GM23338 (cell line): ENCODE data around the gene AOPEP. TPM values are rescaled to one million over a fixed set of nuclear protein-coding genes. Genes with fewer than 3 reads are reported as not detected.

Experiments
- ATAC-seq: fragments of 200-7000 bp; cut with Tn5 transposase; 3 replicates; pipeline ENCODE4 v1.9.1; 2020
- DNase-seq: peaks from one replicate; pipeline ENCODE4 v3.0.0-alpha.2; 2015; ENCODE audit warnings: low spot score
- H2AFZ ChIP-seq: fragments of 200-600 bp; sonication (generic); 2 replicates; pipeline ENCODE4 v1.8.0; 2016; ENCODE audit warnings: antibody characterized with exemption, mild to moderate bottlenecking, moderate library complexity
- H3F3A ChIP-seq: fragments of 200-600 bp; sonication (generic); replicated peaks from 2 replicates; pipeline ENCODE4 v1.8.0; 2017; ENCODE audit warnings: antibody characterized with exemption, mixed run types, low read depth
- H3K27ac ChIP-seq: fragments of 200-600 bp; sonication (generic); 2 replicates; pipeline ENCODE4 v1.6.1; 2016; ENCODE audit warnings: low read depth
- H3K27me3 ChIP-seq: fragments of 200-600 bp; sonication (generic); 2 replicates; pipeline ENCODE4 v1.8.0; 2016; ENCODE audit warnings: mild to moderate bottlenecking, mixed run types, moderate library complexity; ENCODE audit not compliant: insufficient read depth
- H3K36me3 ChIP-seq: fragments of 200-600 bp; sonication (generic); 2 replicates; pipeline ENCODE4 v1.8.0; 2016; ENCODE audit warnings: mild to moderate bottlenecking; ENCODE audit not compliant: insufficient read depth
- H3K4me1 ChIP-seq: fragments of 200-600 bp; sonication (generic); 2 replicates; pipeline ENCODE4 v1.8.0; 2016; ENCODE audit warnings: mild to moderate bottlenecking, moderate library complexity; ENCODE audit not compliant: insufficient read depth
- H3K4me2 ChIP-seq: fragments of 200-600 bp; sonication (generic); 2 replicates; pipeline ENCODE4 v1.7.1; 2017; ENCODE audit warnings: mixed run types
- H3K4me3 ChIP-seq: fragments of 200-600 bp; sonication (generic); 2 replicates; pipeline ENCODE4 v1.6.1; 2016; ENCODE audit warnings: mixed run types
- H3K79me2 ChIP-seq: fragments of 200-600 bp; sonication (generic); replicated peaks from 2 replicates; pipeline ENCODE4 v1.8.0; 2017; ENCODE audit warnings: mild to moderate bottlenecking; ENCODE audit not compliant: insufficient read depth
- H3K9me2 ChIP-seq: fragments of 200-600 bp; sonication (generic); 2 replicates; pipeline ENCODE4 v1.8.0; 2017; ENCODE audit not compliant: insufficient read depth
- H4K20me1 ChIP-seq: fragments of 200-600 bp; sonication (generic); replicated peaks from 2 replicates; pipeline ENCODE4 v1.8.0; 2017; ENCODE audit warnings: mild to moderate bottlenecking; ENCODE audit not compliant: insufficient read depth
- H3K27ac Mint-ChIP-seq: 2 replicates; pipeline ENCODE4 v1.8.0; 2020; ENCODE audit warnings: inconsistent platforms, mild to moderate bottlenecking, moderate library complexity, mixed read lengths
- H3K27me3 Mint-ChIP-seq: 3 replicates; pipeline ENCODE4 v1.8.0; 2022; ENCODE audit warnings: low read depth, mild to moderate bottlenecking, moderate library complexity, mixed read lengths, inconsistent platforms; ENCODE audit not compliant: insufficient read depth, poor library complexity
- H3K36me3 Mint-ChIP-seq: 3 replicates; pipeline ENCODE4 v1.8.0; 2021; ENCODE audit warnings: low read depth, mild to moderate bottlenecking, inconsistent platforms, moderate library complexity, mixed read lengths
- H3K4me1 Mint-ChIP-seq: 3 replicates; pipeline ENCODE4 v1.8.0; 2020; ENCODE audit warnings: mild to moderate bottlenecking, inconsistent platforms, mixed read lengths
- H3K4me3 Mint-ChIP-seq: 3 replicates; pipeline ENCODE4 v1.8.0; 2021; ENCODE audit warnings: moderate library complexity, mild to moderate bottlenecking, inconsistent platforms, mixed read lengths
- H3K9me3 Mint-ChIP-seq: 3 replicates; pipeline ENCODE4 v1.8.0; 2020; ENCODE audit warnings: moderate library complexity, mild to moderate bottlenecking, inconsistent platforms, mixed read lengths
- CREB1 ChIP-seq: fragments of 250-450 bp; sonication (Bioruptor Pico); IDR thresholded peaks from 2 replicates; pipeline ENCODE4 v1.5.0; 2020; ENCODE audit warnings: low read depth, mild to moderate bottlenecking, moderate library complexity
- EZH2phosphoT487 ChIP-seq: fragments of 200-600 bp; sonication (generic); IDR thresholded peaks from one replicate; pipeline ENCODE4 v1.8.1; 2018; ENCODE audit warnings: antibody characterized with exemption; ENCODE audit not compliant: unreplicated experiment
- NANOG ChIP-seq: IDR thresholded peaks from 2 replicates; pipeline ENCODE4 v1.6.1; 2016; ENCODE audit warnings: antibody characterized with exemption, borderline replicate concordance
- STAT1 ChIP-seq: IDR thresholded peaks from one replicate; pipeline ENCODE4 v1.6.1; 2016; ENCODE audit warnings: antibody characterized with exemption; ENCODE audit not compliant: unreplicated experiment
- ZNF331 ChIP-seq: fragments of 250-450 bp; sonication (Bioruptor Pico); IDR thresholded peaks from 2 replicates; pipeline ENCODE4 v1.5.0; 2020; ENCODE audit warnings: low read depth, mild to moderate bottlenecking, moderate library complexity
- polyA plus RNA-seq: library from polyadenylated mRNA; unstranded; fragments of >200 nt; fragmentation: Nextera tagmentation; extraction: Ambion mirVana; gene quantifications from 2 replicates; pipeline ENCODE4 v1.2.1, GENCODE V29; 2016
- total RNA-seq: library from RNA; depleted of rRNA; stranded (reverse); fragments of >200 nt; shearing (Covaris generic); gene quantifications from 2 replicates; pipeline ENCODE4 v1.2.3, GENCODE V29; 2014
- TF ChIP-seq, protein P1 (sequence below): IDR thresholded peaks from one replicate; pipeline ENCODE4 v1.6.1; 2018; ENCODE audit warnings: antibody characterized with exemption; ENCODE audit not compliant: unreplicated experiment
- TF ChIP-seq, protein P2 (sequence below): fragments of 250-450 bp; sonication (Bioruptor Pico); IDR thresholded peaks from 2 replicates; pipeline ENCODE4 v1.5.0; 2020; ENCODE audit warnings: mild to moderate bottlenecking, moderate library complexity

The AOPEP gene
- total and polyA plus RNA-seq, 2 experiments from 2014 or later = 7.0 to 16.5 TPM

DNA sequence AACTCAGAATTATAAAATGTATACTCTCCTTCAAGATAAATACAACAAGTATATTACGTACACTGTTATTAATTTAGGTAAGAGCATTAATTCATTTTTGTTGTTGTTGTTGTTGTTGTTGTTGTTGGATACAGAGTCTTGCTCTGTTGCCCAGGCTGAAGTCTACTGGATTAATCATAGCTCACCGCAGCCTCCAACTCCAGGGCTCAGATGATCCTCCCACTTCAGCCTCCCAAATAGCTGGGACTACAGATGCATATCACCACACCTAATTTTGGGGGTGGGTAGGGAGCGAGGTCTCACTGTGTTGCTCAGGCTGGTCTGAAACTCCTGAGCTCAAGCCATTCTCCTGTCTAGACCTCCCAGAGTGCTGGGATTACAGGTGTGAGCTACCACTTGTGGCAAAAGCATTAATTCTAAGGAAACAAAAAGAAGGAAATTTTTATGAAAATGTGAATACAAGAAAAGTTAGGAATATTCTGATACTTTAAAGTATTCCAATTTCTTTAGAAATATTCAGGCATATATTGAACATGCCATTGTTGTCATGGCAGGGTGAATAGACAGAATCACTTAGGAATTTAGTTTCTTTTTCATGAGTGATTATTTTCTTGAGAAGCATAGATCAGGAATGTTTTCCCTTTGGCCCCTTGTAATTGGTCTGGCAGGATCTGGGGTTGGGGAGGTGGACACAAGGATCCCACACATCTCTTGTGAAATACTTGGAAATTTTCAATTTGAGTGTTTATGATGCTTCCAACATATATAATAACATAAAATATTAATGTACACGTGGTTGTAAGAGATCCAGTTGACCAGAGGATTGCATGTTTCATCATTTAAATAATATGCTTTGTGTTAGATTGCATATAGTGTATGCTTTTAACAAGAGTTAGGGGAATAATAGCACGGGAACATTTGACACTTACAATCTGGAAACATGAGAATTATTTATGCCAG is 327.4 kb downstream of the AOPEP start (continued):
- TF ChIP-seq, protein P1, sequence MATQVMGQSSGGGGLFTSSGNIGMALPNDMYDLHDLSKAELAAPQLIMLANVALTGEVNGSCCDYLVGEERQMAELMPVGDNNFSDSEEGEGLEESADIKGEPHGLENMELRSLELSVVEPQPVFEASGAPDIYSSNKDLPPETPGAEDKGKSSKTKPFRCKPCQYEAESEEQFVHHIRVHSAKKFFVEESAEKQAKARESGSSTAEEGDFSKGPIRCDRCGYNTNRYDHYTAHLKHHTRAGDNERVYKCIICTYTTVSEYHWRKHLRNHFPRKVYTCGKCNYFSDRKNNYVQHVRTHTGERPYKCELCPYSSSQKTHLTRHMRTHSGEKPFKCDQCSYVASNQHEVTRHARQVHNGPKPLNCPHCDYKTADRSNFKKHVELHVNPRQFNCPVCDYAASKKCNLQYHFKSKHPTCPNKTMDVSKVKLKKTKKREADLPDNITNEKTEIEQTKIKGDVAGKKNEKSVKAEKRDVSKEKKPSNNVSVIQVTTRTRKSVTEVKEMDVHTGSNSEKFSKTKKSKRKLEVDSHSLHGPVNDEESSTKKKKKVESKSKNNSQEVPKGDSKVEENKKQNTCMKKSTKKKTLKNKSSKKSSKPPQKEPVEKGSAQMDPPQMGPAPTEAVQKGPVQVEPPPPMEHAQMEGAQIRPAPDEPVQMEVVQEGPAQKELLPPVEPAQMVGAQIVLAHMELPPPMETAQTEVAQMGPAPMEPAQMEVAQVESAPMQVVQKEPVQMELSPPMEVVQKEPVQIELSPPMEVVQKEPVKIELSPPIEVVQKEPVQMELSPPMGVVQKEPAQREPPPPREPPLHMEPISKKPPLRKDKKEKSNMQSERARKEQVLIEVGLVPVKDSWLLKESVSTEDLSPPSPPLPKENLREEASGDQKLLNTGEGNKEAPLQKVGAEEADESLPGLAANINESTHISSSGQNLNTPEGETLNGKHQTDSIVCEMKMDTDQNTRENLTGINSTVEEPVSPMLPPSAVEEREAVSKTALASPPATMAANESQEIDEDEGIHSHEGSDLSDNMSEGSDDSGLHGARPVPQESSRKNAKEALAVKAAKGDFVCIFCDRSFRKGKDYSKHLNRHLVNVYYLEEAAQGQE = no peak
- TF ChIP-seq STAT1 (no peak), CREB1 (CRISPR knock-in tag) (no peak), EZH2phosphoT487 (no peak)

DNA sequence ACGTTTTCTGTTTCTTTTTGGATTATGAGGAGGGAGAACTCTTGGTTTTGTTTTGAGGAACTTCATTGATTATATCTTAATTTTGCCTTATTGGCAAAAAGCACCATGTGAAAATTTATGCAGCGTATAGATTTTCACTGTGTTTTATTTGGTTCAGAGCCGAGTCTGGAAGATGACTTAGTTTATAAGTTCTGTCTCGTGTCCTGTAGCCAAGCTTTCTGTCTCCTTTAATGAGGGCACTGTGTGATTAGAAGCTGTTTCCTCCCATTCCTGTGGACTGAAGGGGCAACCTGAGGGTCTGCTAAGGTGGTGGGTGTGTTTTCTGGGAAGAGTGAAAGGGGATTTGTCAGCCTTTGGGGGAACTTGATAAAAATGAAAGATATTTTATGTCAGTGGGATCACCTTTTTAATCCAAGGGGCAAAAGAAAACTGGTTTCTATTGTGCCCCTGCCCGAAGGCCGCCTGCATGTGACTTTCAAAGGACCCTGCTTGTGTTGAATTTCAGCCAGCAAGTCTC is 328.9 kb downstream of the AOPEP start:
- Mint-ChIP-seq H3K36me3 (no peaks in the 10 kb centered on the region), H3K4me3 (no peak overlapping the region), H3K27me3 (peaks cover 9% of the 10 kb centered on the region), H3K27ac (no peak overlapping the region), H3K9me3 (no peaks in the 10 kb centered on the region), H3K4me1 (peaks cover 34% of the 10 kb centered on the region)
- Histone ChIP-seq H3K4me3 (no peak overlapping the region), H3K9me2 (no peaks in the 10 kb centered on the region), H3K4me2 (no peak overlapping the region), H3K36me3 (no peaks in the 10 kb centered on the region), H3K4me1 (peaks cover 18% of the 10 kb centered on the region), H3K27ac (no peak overlapping the region), H3K79me2 (no peaks in the 10 kb centered on the region), H2AFZ (no peak overlapping the region), H3K27me3 (peaks cover 3% of the 10 kb centered on the region), H3F3A (no peaks in the 10 kb centered on the region), H4K20me1 (no peaks in the 10 kb centered on the region; the same call in 1 of the 2 replicates)
- ATAC-seq (no peak), DNase-seq (no peak)
- TF ChIP-seq, protein P2, sequence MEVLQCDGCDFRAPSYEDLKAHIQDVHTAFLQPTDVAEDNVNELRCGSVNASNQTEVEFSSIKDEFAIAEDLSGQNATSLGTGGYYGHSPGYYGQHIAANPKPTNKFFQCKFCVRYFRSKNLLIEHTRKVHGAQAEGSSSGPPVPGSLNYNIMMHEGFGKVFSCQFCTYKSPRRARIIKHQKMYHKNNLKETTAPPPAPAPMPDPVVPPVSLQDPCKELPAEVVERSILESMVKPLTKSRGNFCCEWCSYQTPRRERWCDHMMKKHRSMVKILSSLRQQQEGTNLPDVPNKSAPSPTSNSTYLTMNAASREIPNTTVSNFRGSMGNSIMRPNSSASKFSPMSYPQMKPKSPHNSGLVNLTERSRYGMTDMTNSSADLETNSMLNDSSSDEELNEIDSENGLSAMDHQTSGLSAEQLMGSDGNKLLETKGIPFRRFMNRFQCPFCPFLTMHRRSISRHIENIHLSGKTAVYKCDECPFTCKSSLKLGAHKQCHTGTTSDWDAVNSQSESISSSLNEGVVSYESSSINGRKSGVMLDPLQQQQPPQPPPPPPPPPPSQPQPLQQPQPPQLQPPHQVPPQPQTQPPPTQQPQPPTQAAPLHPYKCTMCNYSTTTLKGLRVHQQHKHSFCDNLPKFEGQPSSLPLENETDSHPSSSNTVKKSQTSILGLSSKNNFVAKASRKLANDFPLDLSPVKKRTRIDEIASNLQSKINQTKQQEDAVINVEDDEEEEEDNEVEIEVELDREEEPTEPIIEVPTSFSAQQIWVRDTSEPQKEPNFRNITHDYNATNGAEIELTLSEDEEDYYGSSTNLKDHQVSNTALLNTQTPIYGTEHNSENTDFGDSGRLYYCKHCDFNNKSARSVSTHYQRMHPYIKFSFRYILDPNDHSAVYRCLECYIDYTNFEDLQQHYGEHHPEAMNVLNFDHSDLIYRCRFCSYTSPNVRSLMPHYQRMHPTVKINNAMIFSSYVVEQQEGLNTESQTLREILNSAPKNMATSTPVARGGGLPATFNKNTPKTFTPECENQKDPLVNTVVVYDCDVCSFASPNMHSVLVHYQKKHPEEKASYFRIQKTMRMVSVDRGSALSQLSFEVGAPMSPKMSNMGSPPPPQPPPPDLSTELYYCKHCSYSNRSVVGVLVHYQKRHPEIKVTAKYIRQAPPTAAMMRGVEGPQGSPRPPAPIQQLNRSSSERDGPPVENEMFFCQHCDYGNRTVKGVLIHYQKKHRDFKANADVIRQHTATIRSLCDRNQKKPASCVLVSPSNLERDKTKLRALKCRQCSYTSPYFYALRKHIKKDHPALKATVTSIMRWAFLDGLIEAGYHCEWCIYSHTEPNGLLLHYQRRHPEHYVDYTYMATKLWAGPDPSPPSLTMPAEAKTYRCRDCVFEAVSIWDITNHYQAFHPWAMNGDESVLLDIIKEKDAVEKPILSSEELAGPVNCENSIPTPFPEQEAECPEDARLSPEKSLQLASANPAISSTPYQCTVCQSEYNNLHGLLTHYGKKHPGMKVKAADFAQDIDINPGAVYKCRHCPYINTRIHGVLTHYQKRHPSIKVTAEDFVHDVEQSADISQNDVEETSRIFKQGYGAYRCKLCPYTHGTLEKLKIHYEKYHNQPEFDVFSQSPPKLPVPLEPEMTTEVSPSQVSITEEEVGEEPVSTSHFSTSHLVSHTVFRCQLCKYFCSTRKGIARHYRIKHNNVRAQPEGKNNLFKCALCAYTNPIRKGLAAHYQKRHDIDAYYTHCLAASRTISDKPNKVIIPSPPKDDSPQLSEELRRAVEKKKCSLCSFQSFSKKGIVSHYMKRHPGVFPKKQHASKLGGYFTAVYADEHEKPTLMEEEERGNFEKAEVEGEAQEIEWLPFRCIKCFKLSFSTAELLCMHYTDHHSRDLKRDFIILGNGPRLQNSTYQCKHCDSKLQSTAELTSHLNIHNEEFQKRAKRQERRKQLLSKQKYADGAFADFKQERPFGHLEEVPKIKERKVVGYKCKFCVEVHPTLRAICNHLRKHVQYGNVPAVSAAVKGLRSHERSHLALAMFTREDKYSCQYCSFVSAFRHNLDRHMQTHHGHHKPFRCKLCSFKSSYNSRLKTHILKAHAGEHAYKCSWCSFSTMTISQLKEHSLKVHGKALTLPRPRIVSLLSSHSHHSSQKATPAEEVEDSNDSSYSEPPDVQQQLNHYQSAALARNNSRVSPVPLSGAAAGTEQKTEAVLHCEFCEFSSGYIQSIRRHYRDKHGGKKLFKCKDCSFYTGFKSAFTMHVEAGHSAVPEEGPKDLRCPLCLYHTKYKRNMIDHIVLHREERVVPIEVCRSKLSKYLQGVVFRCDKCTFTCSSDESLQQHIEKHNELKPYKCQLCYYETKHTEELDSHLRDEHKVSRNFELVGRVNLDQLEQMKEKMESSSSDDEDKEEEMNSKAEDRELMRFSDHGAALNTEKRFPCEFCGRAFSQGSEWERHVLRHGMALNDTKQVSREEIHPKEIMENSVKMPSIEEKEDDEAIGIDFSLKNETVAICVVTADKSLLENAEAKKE = no peak
- TF ChIP-seq CREB1 (CRISPR knock-in tag) (no peak), NANOG (no peak), STAT1 (no peak), ZNF331 (CRISPR knock-in tag) (no peak)
